WTC11 (cell line): Measurements from ENCODE around the gene NOP10.

Experiments
- ELF4 ChIP-seq: sonication (generic); formaldehyde crosslinking; IDR thresholded peaks from 2 replicates; pipeline ENCODE4 v1.8.1; 2022; ENCODE audit warnings: low read depth, mild to moderate bottlenecking, moderate library complexity, missing genetic modification reagents
- GRHL2 ChIP-seq: fragments of 250-450 bp; sonication (Bioruptor Pico); IDR thresholded peaks from 2 replicates; pipeline ENCODE4 v1.8.0; 2022; ENCODE audit warnings: mild to moderate bottlenecking, moderate library complexity; ENCODE audit not compliant: insufficient replicate concordance, severe bottlenecking
- TEAD4 ChIP-seq: sonication (generic); formaldehyde crosslinking; IDR thresholded peaks from 2 replicates; pipeline ENCODE4 v1.8.0; 2022; ENCODE audit warnings: mild to moderate bottlenecking, missing genetic modification reagents
- TF ChIP-seq, protein P1 (sequence below): fragments of 200-600 bp; IDR thresholded peaks from 2 replicates; pipeline ENCODE4 v1.8.0; 2022; ENCODE audit warnings: antibody characterized with exemption
- TF ChIP-seq, protein P2 (sequence below): sonication (generic); formaldehyde crosslinking; IDR thresholded peaks from 2 replicates; pipeline ENCODE4 v1.8.1; 2022; ENCODE audit warnings: missing genetic modification reagents, borderline replicate concordance
- TF ChIP-seq, protein P3 (sequence below): sonication (generic); formaldehyde crosslinking; IDR thresholded peaks from 2 replicates; pipeline ENCODE4 v1.8.1; 2023; ENCODE audit warnings: mild to moderate bottlenecking, missing genetic modification reagents
- TF ChIP-seq, protein P4 (sequence below): fragments of 250-450 bp; sonication (Bioruptor Pico); IDR thresholded peaks from 2 replicates; pipeline ENCODE4 v2.1.2; 2022; ENCODE audit warnings: mild to moderate bottlenecking, moderate library complexity

DNA sequence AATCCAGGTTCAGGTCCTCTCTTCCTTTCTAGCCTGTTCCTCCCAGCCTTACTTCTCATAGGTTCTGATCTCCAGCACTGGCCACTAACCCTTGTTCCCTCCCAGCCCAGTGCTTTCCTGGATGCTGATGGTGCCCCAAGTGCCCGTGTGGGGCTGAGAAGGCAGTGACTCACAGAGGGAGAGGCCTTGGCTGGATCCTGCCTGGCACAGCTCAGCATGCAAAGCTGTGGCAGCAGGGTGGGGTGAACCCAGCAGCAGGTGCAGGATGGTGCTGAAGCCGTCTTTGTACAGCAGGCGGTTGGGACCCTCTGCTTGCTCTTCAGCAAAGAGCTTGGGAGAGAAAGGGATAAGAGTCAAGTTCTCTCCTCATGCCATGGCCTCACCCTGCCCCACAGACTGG lies 16.5 kb upstream of the NOP10 start:
- TF ChIP-seq, protein P1, sequence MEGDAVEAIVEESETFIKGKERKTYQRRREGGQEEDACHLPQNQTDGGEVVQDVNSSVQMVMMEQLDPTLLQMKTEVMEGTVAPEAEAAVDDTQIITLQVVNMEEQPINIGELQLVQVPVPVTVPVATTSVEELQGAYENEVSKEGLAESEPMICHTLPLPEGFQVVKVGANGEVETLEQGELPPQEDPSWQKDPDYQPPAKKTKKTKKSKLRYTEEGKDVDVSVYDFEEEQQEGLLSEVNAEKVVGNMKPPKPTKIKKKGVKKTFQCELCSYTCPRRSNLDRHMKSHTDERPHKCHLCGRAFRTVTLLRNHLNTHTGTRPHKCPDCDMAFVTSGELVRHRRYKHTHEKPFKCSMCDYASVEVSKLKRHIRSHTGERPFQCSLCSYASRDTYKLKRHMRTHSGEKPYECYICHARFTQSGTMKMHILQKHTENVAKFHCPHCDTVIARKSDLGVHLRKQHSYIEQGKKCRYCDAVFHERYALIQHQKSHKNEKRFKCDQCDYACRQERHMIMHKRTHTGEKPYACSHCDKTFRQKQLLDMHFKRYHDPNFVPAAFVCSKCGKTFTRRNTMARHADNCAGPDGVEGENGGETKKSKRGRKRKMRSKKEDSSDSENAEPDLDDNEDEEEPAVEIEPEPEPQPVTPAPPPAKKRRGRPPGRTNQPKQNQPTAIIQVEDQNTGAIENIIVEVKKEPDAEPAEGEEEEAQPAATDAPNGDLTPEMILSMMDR = no peak
- TF ChIP-seq TEAD4 (CRISPR knock-in tag) (no peak), GRHL2 (no peak), ELF4 (CRISPR knock-in tag) (no peak)
- TF ChIP-seq, protein P2, sequence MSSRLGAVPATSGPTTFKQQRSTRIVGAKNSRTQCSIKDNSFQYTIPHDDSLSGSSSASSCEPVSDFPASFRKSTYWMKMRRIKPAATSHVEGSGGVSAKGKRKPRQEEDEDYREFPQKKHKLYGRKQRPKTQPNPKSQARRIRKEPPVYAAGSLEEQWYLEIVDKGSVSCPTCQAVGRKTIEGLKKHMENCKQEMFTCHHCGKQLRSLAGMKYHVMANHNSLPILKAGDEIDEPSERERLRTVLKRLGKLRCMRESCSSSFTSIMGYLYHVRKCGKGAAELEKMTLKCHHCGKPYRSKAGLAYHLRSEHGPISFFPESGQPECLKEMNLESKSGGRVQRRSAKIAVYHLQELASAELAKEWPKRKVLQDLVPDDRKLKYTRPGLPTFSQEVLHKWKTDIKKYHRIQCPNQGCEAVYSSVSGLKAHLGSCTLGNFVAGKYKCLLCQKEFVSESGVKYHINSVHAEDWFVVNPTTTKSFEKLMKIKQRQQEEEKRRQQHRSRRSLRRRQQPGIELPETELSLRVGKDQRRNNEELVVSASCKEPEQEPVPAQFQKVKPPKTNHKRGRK (CRISPR knock-in tag) = no peak
- TF ChIP-seq, protein P3, sequence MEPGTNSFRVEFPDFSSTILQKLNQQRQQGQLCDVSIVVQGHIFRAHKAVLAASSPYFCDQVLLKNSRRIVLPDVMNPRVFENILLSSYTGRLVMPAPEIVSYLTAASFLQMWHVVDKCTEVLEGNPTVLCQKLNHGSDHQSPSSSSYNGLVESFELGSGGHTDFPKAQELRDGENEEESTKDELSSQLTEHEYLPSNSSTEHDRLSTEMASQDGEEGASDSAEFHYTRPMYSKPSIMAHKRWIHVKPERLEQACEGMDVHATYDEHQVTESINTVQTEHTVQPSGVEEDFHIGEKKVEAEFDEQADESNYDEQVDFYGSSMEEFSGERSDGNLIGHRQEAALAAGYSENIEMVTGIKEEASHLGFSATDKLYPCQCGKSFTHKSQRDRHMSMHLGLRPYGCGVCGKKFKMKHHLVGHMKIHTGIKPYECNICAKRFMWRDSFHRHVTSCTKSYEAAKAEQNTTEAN (CRISPR knock-in tag) = no peak
- TF ChIP-seq, protein P4, sequence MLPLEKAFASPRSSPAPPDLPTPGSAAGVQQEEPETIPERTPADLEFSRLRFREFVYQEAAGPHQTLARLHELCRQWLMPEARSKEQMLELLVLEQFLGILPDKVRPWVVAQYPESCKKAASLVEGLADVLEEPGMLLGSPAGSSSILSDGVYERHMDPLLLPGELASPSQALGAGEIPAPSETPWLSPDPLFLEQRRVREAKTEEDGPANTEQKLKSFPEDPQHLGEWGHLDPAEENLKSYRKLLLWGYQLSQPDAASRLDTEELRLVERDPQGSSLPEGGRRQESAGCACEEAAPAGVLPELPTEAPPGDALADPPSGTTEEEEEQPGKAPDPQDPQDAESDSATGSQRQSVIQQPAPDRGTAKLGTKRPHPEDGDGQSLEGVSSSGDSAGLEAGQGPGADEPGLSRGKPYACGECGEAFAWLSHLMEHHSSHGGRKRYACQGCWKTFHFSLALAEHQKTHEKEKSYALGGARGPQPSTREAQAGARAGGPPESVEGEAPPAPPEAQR (CRISPR knock-in tag) = no peak
